Effector memory CD4-positive, alpha-beta T cell (primary cell): Measurements from ENCODE around the gene EXOSC5.

Experiments
- DNase-seq, 3 donors: peaks; one replicate each; pipeline ENCODE4 v3.0.0-alpha.2; 2020
- H3K27ac ChIP-seq: 2 replicates; pipeline ENCODE4 v1.7.0; 2013; ENCODE audit warnings: mild to moderate bottlenecking, low read length, moderate library complexity; ENCODE audit not compliant: insufficient read depth, poor library complexity, severe bottlenecking
- H3K27me3 ChIP-seq: replicated peaks from 2 replicates; pipeline ENCODE4 v1.7.0; 2013; ENCODE audit warnings: mild to moderate bottlenecking, low read length; ENCODE audit not compliant: insufficient read depth, control insufficient read depth, poor library complexity, severe bottlenecking
- H3K36me3 ChIP-seq: 2 replicates; pipeline ENCODE4 v1.7.0; 2013; ENCODE audit warnings: mild to moderate bottlenecking, low read length, moderate library complexity; ENCODE audit not compliant: control insufficient read depth, insufficient read depth
- H3K4me1 ChIP-seq: 2 replicates; pipeline ENCODE4 v1.7.0; 2013; ENCODE audit warnings: low read length, mild to moderate bottlenecking; ENCODE audit not compliant: control insufficient read depth, insufficient read depth, poor library complexity, severe bottlenecking
- H3K4me3 ChIP-seq: 2 replicates; pipeline ENCODE4 v1.7.0; 2013; ENCODE audit warnings: low read length, low read depth, mild to moderate bottlenecking; ENCODE audit not compliant: insufficient read depth, poor library complexity, severe bottlenecking
- H3K9me3 ChIP-seq: 2 replicates; pipeline ENCODE4 v1.7.0; 2013; ENCODE audit warnings: mild to moderate bottlenecking, low read length, moderate library complexity; ENCODE audit not compliant: control insufficient read depth
- total RNA-seq, 3 donors: gene quantifications; one replicate each; lab custom pipeline; 2026; lab: John Stamatoyannopoulos, UW

EXOSC5 gene
- 5.9 to 8.3 (median 7.8) reads per million in 3 donors for total RNA-seq

DNA sequence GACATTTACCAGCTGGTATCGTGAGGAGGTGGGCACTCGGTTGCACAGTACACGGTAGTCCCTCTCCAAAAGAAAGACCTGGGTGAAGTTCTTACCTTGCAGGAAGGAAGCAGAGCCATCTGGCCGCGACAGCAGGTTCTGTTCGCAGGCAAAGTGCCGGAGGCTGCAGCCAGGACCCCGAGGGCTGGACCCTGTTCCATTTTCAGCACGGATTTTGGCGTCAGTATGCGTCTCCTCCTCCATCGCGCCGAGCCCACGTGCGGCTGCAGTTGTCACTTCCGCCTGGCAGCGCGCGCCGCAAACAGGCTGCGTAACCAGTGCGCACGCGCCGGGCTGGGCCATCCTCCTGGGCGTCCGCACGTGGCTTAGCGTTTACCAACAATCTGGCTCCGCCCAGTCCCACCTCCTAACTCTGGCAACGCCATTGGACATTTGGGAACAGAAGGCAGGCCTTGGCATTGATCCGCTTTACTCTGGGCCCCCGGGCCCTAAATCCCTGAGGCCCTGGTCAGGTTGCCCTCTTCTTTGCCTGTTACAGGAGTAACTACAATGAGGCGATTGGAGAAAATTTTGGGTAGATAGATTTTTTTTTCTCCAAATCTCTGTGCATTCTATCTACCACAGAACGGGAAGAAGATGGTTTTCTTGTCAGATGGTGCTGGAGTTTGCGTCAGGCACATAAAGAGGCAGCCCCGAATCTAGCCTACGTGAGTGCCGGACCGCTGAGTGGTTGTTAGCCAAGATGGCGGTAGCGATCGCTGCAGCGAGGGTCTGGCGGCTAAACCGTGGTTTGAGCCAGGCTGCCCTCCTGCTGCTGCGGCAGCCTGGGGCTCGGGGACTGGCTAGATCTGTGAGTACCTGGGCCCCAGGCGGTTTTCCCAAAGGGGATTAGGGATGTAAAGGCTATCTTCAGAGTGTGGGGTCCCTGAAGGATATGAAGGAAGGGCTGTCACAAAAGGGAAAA lies at the start of gene EXOSC5, which contains the start of gene BCKDHA:
TSS of gene EXOSC5 (minus strand) at position 274 of the 964 bp plus-strand sequence. CDS start at position 243, 31 bp downstream.
TSS of gene BCKDHA (plus strand) at position 733 of the 964 bp plus-strand sequence. CDS start at position 743, 10 bp downstream.
- Histone ChIP-seq H3K27ac (peak within 1 kb of the TSS; percentile 98), H3K4me1 (peaks cover 5% of the 10 kb centered on the region), H3K27me3 (no peaks in the 10 kb centered on the region), H3K36me3 (no peaks in the 10 kb centered on the region), H3K4me3 (peak within 1 kb of the TSS; percentile 99), H3K9me3 (no peaks in the 10 kb centered on the region)
- DNase-seq = peak; percentile 98 to 99 (median 99)

DNA sequence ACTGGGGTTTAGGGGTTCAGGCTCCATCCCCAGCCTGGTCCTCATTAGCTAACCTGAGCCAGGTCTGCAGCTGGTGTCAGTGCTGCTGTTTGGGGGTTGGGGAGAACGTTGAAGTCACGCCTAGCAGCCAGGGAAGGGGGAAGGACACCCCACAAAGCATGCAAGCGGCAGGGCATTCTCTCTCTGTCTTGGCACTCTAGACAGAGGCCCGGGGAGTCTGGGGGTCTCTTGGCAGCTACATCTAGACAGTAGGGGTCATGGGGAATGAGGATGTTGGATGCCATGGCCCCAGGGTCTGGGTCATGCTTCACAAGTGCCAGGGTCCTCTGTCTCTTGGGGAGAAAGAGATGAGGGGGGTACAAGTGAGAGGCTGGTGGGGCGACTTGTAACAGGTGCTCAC lies 48.4 kb upstream of the EXOSC5 start:
- no peak for DNase-seq
- no peaks in the 10 kb centered on the region for H3K9me3 ChIP-seq
- no peak overlapping the region for H3K27ac ChIP-seq
- H3K4me1 ChIP-seq = no peaks in the 10 kb centered on the region
- no peaks in the 10 kb centered on the region for H3K27me3 ChIP-seq
- H3K4me3 ChIP-seq = no peak overlapping the region
- no peaks in the 10 kb centered on the region for H3K36me3 ChIP-seq

DNA sequence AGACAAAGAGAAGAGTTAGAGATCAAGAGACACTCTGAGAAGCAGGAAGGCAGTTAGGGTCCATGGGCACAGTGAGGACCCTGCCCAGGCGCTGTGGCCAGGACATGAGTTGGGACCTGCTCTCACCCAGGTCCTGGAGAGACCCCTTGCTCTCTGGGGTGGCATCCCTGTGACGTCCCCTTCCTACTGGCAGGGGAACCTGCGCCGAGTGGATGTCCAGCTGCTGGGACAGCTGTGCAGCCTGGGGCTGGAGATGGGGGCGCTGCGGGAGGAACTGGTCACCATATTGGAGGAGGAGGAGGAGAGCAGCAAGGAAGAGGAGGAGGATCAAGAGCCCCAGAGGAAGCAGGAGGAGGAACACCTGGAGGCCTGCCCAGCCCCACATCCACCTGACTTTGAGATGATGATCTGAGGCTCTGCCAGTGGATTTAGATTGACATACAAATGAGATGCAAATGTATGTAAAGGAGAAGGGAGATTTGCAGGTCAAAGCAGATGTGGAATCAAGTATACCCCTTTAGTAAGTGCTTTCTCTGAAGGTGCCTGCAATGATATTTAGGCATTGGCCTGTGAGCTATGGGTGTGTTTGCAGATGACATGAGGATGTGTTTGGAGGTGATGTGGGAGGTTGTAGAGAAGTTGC lies 46.8 kb upstream of the EXOSC5 start:
- H3K4me3 ChIP-seq = no peak overlapping the region
- H3K36me3 ChIP-seq = no peaks in the 10 kb centered on the region
- DNase-seq = no peak
- no peak overlapping the region for H3K27ac ChIP-seq
- H3K4me1 ChIP-seq = no peaks in the 10 kb centered on the region
- no peaks in the 10 kb centered on the region for H3K9me3 ChIP-seq
- H3K27me3 ChIP-seq = no peaks in the 10 kb centered on the region

DNA sequence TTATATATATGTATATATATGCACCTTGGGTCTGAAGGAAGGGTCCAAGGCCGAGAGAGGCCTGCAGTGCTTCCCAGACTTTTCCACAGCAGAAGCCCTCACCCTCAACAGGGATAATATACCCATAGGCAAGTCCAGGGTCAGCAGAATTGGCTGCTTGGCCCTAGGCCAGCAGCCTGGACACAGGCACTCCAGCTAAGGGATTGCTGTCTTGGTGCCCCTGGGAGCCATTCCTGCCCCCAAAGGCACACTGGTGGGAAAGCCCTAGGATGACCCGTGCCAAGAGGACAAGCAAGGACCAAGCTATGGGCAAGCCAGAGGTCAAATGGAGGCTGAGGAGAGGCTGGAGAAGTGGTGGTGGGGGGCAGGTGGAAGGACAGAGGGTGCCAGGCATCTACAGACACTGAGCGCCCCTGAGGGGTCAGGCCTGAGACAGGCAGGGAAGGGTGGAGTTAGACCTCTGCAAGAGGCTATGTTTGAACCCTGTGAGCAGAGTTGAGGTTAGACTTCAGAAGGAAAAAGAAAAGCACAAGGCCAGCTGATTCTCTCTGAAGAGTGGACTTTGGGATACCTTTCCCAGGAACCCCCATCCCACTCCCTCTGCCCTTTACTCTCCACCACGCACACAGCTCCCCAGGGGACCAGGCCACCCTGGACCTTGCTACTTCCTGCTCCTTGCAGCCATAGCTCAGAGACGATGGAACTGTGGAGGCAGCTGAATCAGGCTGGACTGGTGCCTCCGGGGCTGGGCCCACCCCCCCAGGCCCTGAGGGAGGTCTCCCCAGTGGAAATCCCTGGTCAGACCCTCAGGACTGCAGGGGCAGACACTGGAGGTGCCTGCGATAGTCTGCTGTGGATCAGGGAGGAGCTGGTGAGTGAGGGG lies 45.6 kb upstream of the EXOSC5 start, which contains the start of gene ERICH4:
TSS of gene ERICH4 (plus strand) at position 684 of the 883 bp plus-strand sequence. CDS start at position 698, 14 bp downstream.
- no peak for DNase-seq
- H3K9me3 ChIP-seq = no peaks in the 10 kb centered on the region

GRCh38 chr19:41441321-41441945 lies 44.3 kb upstream of the EXOSC5 start:
- Histone ChIP-seq H3K4me1 (no peaks in the 10 kb centered on the region), H3K9me3 (no peaks in the 10 kb centered on the region), H3K36me3 (no peaks in the 10 kb centered on the region), H3K27ac (no peak overlapping the region), H3K27me3 (no peaks in the 10 kb centered on the region), H3K4me3 (no peak overlapping the region)
- no peak for DNase-seq

More for the DNA sequence above, 45.6 kb upstream of the EXOSC5 start, which contains the start of gene ERICH4:
- Histone ChIP-seq H3K27me3 (no peaks in the 10 kb centered on the region), H3K27ac (no peak within 1 kb of the TSS), H3K4me3 (no peak within 1 kb of the TSS), H3K36me3 (no peaks in the 10 kb centered on the region), H3K4me1 (no peaks in the 10 kb centered on the region)

DNA sequence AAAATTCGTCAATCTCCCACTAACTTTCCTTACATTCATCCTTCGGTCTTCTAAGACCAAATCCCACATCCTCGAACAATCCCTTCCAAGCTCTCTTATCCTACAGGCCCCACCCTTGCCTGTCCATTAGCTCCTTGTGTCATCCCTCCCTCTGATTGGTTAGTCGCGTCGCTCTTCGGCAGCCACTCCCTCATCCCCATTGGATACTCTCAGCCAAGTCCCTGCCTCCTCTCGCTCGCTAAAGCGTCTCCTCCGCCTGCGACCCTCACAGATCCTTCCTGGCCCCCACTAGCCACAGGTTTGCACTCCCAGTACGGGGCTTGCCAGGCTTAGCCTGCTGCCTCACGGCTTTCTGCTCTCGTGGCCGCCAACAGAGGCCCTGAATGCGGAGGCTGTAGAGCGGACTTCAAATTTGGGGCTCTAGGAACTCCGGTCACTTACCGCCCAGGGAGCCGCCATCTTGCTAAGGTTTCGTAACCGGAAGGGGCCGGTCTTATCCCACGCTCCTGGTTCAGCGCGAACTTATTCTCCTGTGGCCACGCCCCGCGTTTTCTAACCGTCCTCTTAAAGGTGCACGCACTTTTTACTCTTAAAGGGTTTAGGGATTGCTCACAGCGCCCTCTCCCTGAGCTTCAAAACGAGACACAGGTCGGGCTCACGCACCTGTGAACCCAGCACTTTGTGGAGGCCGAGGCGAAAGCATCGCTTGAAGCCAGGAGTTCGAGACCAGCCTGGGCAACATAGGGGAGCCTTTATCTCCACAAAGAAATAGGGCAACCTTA lies 42.5 kb upstream of the EXOSC5 start, which contains the start of gene DMAC2:
TSS of gene DMAC2 (minus strand) at position 472 of the 782 bp plus-strand sequence. CDS start at position 459, 13 bp downstream.
- peak; percentile 81 to 88 (median 88) for DNase-seq
- H3K27me3 ChIP-seq = no peaks in the 10 kb centered on the region
- peaks cover 3% of the 10 kb centered on the region for H3K36me3 ChIP-seq
- H3K4me1 ChIP-seq = no peaks in the 10 kb centered on the region
- no peaks in the 10 kb centered on the region for H3K9me3 ChIP-seq
- H3K4me3 ChIP-seq = peak within 1 kb of the TSS; percentile 90
- H3K27ac ChIP-seq = peak within 1 kb of the TSS; percentile 75

DNA sequence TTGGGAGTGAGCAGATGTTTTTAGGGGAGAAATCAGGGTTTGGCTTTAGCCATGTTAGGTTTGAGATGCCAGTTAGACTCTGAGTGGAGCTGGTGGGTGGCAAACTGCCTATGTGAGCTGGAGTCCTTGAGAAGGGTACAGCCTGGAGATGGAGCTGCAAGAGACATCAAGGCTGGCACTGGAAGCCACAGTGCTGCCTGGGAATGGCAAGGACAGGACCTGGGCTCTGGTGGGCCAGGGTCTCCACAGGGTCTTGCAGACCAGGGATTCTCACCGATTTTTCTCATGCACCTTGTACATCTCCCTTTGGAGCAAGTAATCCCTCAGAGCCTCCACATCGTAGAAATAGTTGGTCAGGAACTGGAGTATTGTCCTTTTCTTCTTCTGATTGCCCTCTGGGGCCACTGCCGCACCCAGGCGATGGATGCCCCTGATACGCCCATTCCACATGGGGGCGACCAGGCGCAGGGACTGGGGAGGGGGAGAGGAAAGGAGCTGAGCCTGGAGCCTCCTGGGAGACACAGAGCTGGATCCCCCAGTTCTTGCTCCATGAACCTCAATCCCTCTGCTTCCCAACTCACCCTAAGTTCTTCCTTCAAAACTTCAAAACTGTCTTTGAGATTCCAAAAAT lies 40.9 kb upstream of the EXOSC5 start:
- Histone ChIP-seq H3K27ac (no peak overlapping the region), H3K36me3 (peaks cover 6% of the 10 kb centered on the region), H3K4me3 (no peak overlapping the region), H3K27me3 (no peaks in the 10 kb centered on the region), H3K9me3 (no peaks in the 10 kb centered on the region), H3K4me1 (no peaks in the 10 kb centered on the region)
- no peak for DNase-seq

GRCh38 chr19:41436674-41436951 lies 39.5 kb upstream of the EXOSC5 start:
- no peak for DNase-seq
- no peaks in the 10 kb centered on the region for H3K9me3 ChIP-seq
- H3K27me3 ChIP-seq = no peaks in the 10 kb centered on the region
- no peak overlapping the region for H3K4me3 ChIP-seq
- no peak overlapping the region for H3K27ac ChIP-seq
- H3K4me1 ChIP-seq = no peaks in the 10 kb centered on the region
- H3K36me3 ChIP-seq = peaks cover 15% of the 10 kb centered on the region
